Hematopoietic multipotent progenitor cell treated with erythropoietin and hydrocortisone succinate and interleukin-3 and kit ligand, for 6 days (in vitro differentiated cells): ENCODE data around the gene CXCL14.
A peak's percentile ranks its signal among the peaks of the same experiment; 100 is the strongest.

ENCODE experiments used
- DNase-seq: peaks from one replicate; pipeline ENCODE4 v3.0.0-alpha.2; 2015

The CXCL14 gene, protein sequence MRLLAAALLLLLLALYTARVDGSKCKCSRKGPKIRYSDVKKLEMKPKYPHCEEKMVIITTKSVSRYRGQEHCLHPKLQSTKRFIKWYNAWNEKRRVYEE

GRCh38 chr5:135578685-135579341, at the start of gene CXCL14:
TSS of gene CXCL14 (minus strand) at chr5:135578991. CDS start at chr5:135578778, 213 bp downstream.
- DNase-seq: peak; percentile 58

DNA sequence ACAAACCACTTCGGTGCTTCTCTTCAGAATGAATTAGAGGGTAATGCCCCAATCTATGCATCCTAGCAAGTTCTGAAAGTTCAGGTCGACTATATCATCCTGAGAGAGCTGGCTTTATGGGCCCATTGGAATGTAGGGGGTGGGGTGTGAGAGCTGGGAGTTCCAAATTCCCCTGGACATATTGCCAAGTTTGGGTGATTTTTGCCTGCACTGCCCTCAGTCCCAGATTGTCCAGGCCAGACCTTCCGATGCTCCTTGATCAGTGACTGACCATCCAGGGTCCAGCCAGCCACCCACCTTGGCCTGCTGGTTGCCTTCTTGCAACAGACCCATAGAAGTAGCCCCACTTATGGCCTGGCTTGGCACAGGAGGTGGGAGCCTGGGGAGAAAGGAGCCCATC, 47.8 kb upstream of the CXCL14 start:
- DNase-seq: no peak

GRCh38 chr5:135625961-135626360, 47.2 kb upstream of the CXCL14 start:
- no peak for DNase-seq

- DNase-seq: no peak
Observed at GRCh38 chr5:135625486-135625885, 46.7 kb upstream of the CXCL14 start.

- no peak for DNase-seq
Observed at GRCh38 chr5:135625061-135625460, 46.3 kb upstream of the CXCL14 start.

DNA sequence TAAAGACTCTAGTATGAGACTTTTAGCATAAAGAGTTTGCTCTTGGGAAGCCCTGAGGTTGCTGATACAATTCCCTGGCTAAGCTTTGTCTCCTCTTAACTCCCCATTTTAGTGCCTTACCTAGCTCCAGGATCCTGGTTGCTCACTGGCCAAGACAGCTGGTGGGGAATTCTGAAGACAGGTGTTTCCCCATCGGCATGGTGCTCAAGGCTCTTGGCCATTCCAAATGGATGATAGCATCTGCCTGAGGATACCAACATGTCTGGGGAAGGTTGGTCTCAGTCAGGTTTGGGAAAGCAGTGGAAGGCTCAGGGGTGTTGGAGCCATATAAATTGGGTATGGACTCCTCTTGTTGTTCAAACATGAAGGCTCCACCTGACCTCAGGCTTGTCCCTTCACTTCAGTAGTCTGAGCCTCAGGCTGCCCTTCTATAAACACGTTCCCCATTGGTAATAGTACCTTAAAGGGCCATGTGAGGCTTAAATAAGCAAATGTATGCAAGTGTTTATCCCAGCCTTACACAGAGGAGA, 44.5 kb upstream of the CXCL14 start:
- no peak for DNase-seq

DNA sequence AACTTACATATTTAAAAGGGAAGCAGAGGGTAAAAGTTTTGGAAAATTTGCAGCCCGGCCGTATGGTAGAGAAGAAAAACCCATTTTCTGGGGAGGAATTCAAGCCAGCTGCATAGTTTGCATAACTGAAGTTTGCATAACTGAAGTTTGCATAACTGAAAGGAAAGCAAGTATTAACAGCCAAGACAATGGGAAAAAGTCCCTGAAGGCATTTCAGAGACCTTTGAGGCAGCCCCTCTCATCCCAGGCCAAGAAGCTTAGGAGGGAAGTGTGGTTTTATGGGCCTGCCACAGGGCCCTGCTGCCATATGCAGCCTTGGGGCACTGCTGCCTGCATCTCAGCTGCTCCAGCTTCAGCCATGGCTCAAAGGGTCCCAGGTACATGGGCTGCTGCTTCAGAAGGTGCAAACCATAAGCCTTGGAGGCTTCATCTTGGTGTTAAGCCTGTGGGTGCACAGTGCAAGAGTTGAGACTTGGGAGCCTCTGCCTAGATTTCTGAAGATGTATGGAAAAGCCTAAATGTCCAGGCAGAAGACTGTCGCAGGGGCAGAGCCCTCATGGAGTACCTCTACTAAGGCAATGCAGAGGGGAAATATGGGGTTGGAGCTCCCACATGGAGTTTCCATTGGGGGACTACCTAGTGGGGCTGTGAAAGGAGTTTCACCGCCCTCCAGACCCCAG, 36.9 kb upstream of the CXCL14 start:
- DNase-seq: no peak

DNA sequence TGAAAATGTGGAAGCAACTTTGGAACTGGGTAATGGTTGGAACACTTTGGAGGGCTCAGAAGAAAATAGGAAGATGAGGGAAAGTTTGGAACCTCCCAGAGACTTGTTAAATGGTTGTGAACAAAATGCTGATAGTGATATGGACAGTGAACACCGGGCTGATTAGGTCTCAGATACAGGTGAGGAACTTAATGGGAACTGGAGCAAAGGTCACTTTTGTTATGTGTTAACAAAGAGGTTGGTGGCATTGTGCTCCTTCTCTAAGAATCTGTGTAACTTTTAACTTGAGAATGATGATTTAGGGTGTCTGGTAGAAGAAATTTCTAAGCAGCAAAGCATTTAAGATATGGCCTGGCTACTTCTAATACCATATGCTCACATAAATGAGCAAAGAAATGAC, 36.4 kb upstream of the CXCL14 start:
- no peak for DNase-seq

DNA sequence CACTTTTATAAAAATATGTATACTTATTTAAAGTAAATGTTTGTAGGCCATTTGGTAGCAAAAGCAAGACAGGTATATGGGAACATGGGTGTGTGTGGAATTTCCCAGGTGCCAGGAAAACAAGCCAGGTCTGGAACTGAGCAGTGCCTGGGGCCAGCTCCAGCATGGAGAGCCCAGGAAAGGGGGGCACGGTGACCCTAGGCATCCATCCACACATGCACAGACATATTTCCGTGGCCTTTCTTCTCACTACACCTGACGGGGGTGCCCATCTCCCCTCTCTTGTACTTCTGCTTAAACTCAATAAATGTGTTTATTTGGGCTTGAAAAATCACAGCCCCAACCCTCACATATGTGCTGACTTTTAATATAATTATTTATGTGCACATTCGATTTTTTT, 31.2 kb upstream of the CXCL14 start:
- DNase-seq: no peak

- no peak for DNase-seq
Observed at GRCh38 chr5:135608761-135609443, 30.1 kb upstream of the CXCL14 start.

DNA sequence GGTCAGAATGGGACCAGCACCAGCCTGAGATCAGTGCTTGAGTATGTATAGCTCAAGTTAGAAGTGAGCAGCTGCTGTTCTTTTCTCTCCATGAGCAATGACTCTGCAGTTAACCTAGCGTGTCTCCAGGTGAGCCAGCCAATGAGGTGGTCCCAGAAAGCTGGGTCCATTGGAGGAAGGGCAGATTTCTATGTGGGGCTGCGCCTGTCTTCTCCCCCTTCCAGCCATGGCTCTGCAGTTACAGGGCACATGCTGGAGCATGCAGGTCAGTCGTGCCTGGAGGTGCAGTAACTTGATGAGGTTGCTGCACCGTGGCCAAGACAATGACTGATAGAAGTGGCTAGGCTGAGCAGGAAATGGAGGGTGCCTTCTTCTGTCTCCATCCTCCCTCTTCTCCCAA, 29.6 kb upstream of the CXCL14 start:
- DNase-seq: no peak

GRCh38 chr5:135606431-135606830, 27.6 kb upstream of the CXCL14 start:
- DNase-seq: no peak

DNA sequence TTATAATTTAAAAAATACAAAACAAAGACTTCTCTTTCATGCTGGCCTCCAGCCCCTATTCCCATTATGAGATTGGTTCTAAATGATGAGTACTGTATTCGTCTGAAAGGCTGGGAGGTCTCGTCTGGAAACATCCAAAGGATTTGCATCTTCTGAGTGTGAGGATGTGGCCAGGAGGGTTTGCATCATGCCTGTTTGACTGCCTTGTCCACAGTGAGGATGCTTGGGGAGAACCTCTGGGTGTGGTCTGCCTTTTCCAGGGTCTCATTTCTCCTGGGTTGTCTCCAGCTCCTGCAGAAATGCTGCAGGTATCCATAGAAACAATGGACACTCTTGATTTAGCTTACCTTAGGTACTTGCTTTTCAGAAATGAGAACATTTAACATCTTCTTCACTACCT, 26.4 kb upstream of the CXCL14 start:
- DNase-seq: no peak

GRCh38 chr5:135604056-135604455, 25.3 kb upstream of the CXCL14 start:
- no peak for DNase-seq

- no peak for DNase-seq
Observed at GRCh38 chr5:135602882-135603721, 24.3 kb upstream of the CXCL14 start.

- no peak for DNase-seq
Observed at GRCh38 chr5:135601466-135601865, 22.7 kb upstream of the CXCL14 start.

DNA sequence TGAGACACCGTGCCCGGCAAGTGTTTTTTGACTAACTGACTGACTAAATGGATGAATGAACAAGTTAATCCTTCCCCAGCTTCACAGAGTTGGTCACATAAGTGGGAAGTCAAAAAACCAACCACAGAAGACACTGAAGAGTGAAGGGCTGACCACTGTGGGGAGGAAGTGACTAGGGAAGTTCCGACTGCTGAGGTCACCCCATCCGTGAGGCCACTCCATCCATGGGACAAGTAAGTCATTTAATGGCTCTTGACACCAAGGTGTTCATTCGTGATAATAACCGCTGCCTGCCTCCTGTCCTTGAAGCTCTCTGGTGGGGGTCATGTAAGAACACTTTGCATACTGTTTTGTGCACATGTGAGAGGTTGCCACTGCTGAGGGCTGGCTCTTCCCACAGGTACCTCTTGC, 22.2 kb upstream of the CXCL14 start:
- no peak for DNase-seq

DNA sequence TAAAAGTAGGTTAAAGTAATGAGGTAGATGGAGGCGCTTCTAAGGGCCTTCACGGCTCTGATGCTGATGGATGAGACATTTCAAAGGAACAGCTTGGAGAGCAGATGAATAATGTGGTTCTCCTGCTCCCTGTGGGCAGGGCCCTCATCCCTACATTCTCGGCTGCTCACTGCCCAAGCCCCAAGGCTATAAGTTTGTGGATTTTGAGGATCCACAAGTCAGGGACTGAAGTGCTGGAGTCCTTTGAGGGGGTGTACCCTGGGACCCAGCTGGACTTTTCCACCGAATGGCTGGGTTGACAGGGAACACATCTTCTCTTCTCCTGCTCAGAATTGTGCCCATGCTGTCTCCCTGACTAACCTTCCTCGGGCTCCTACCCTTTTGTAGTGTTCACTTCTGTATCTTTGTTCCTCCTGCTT, 21.4 kb upstream of the CXCL14 start:
- no peak for DNase-seq

DNA sequence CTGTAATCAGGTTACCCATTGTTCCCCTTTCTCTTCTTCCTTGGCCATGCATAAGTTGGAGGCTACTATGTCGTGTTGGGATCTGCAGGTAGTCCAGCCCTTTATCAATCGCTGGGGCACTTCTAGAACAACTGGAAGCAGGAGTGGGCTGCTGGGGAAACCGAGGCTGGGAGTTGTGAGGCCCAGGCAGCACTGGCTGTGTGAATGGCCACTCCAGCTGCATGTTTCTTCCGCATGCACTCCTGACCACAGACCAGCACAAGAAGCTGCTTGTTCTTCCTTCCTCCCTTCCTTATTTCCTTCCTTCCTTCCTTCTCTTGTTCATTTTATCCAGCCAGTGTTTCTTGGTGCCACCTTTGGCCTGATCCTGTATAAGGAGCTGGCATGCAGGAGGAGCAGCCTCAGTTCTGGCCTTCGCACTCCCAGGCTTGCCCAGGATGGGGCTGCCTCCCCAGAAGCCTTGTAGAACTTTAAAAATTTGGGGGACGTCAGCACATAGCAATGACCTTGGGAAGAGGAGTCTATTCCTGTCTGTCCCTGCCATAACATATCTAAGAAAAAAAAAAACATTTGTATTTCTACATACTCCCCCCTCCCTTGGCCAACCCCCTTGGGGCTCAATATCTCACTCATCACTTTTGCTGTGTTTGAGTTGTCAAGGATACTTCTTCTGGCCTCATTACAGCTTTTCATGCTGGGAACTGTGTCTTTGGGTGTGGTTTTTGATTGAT, 20.8 kb upstream of the CXCL14 start:
- no peak for DNase-seq

DNA sequence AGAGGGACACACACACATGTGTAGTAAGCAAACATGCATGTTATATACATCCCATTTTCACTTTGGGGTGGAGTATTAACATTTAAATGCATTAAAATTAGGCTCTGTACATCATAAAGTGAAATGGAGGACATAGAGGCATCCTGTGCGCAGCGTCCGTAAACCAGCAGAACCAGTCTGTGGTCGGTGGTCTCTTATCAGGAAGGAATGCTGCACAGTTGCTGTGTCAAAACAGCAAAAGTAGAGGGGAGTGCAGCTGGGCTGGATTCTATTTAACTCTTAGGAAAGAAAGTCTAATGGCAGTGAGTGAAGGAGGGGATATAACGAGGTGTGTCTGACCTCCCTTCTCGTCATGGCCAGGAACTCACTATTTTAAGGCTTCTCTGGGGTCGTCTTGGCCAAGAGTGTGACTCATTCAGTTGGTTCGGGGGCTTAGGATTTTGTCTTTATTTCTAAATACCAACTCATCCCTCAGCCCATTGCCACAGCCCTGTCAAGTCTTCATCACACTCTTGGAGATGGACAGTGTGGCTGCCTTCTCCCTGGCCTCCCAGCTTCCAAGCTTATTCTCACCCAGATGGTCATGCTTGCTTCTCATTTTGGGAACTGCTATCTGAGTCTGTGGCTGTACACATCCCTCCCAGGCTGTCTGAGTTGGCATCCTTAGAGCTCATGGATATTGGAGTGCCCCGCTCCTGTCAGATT, 20.1 kb upstream of the CXCL14 start:
- DNase-seq: no peak

DNA sequence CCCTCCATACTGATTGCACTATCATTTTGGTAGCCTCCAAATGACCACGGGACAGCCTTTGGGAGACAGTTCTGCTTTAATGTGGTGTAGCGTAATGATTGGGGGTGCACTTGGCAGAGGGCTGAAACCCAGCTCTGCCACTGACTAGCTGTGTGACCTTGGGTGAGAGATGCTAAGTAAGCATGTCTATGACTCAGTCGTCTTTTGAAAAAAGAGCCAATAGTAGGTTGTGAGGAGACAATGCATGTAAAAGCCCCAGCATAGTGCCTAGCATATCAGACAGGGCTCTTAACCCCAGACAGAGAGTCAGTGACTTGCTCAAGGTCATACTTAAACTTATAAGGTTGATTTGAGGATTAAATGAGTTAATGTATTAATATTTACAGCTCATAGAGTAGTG, 18.0 kb upstream of the CXCL14 start:
- no peak for DNase-seq
